Ishikawa (cell line): ENCODE data around the gene CSTB.

ENCODE experiments used
- CEBPB ChIP-seq: IDR thresholded peaks from 2 replicates; pipeline ENCODE4 v1.6.1; 2012
- CREB1 ChIP-seq: IDR thresholded peaks from 2 replicates; pipeline ENCODE4 v1.6.1; 2012; ENCODE audit warnings: low read depth
- EGR1 ChIP-seq: IDR thresholded peaks from 2 replicates; pipeline ENCODE4 v1.6.1; 2012
- EP300 ChIP-seq: IDR thresholded peaks from 2 replicates; pipeline ENCODE4 v1.6.1; 2012; ENCODE audit warnings: borderline replicate concordance
- FOXM1 ChIP-seq: IDR thresholded peaks from 2 replicates; pipeline ENCODE4 v1.6.1; 2012; ENCODE audit warnings: low read depth, borderline replicate concordance
- MAX ChIP-seq: IDR thresholded peaks from 2 replicates; pipeline ENCODE4 v1.6.1; 2012
- RAD21 ChIP-seq: IDR thresholded peaks from 2 replicates; pipeline ENCODE4 v1.6.1; 2012; ENCODE audit warnings: low read depth
- REST ChIP-seq: IDR thresholded peaks from 2 replicates; pipeline ENCODE4 v1.6.1; 2012; ENCODE audit warnings: low read depth, mild to moderate bottlenecking
- TAF1 ChIP-seq: IDR thresholded peaks from 2 replicates; pipeline ENCODE4 v1.6.1; 2012; ENCODE audit warnings: low read depth, mild to moderate bottlenecking
- TCF12 ChIP-seq: IDR thresholded peaks from 2 replicates; pipeline ENCODE4 v1.6.1; 2012; ENCODE audit warnings: low read depth
- TEAD4 ChIP-seq: IDR thresholded peaks from 2 replicates; pipeline ENCODE4 v1.6.1; 2012
- YY1 ChIP-seq: IDR thresholded peaks from 2 replicates; pipeline ENCODE4 v1.6.1; 2012; ENCODE audit warnings: low read depth
- ZBTB7A ChIP-seq: IDR thresholded peaks from 2 replicates; pipeline ENCODE4 v1.6.1; 2012; ENCODE audit warnings: low read depth
- TF ChIP-seq, protein P1 (sequence below): IDR thresholded peaks from 2 replicates; pipeline ENCODE4 v1.6.1; 2012

- TF ChIP-seq EP300 (no peak), CEBPB (no peak), EGR1 (no peak), ZBTB7A (no peak), REST (no peak), FOXM1 (no peak), YY1 (no peak), RAD21 (no peak), MAX (no peak), TCF12 (no peak), TAF1 (no peak), TEAD4 (no peak), CREB1 (no peak)
- TF ChIP-seq, protein P1, sequence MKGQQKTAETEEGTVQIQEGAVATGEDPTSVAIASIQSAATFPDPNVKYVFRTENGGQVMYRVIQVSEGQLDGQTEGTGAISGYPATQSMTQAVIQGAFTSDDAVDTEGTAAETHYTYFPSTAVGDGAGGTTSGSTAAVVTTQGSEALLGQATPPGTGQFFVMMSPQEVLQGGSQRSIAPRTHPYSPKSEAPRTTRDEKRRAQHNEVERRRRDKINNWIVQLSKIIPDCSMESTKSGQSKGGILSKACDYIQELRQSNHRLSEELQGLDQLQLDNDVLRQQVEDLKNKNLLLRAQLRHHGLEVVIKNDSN: no peak
Measured at GRCh38 chr21:43734928-43735229, 41.2 kb downstream of the CSTB start.
